Amygdala (tissue), 56 donors: ENCODE results near the gene ACADSB.

Experiments
- DNase-seq, 56 donors: peaks; one replicate each; lab custom pipeline; 2025; lab: John Stamatoyannopoulos, UW

The ACADSB gene

DNA sequence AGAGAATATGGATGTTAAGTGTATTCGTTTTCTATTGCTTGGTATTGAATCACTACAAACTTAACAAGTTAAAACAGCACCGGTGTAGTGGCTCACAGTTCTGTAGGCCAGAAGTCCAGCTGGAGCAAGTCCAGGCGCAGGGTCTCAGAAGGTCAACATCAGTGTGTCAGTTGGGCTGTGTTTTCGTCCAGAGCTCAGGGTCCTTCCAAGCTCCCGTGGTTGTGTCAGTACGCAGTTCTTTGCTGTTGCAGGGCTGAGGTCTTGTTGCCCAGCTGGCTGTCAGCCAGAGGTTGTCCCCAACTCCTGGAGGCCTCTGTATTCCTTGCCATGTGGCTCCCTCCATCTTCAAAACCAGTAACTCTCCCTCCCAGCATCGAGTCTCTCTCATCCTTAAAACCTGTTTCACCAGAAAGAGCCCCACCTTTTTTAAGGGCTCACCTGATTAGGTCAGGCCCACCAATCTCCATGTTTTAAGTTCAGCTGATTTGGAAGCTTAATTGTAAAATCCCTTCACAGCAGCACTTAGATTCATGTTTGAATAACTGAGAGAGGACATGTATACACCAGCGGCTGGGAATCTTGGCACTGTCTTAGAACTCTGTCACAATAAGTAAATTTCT, 26.8 kb downstream of the ACADSB start:
- no peak for DNase-seq

DNA sequence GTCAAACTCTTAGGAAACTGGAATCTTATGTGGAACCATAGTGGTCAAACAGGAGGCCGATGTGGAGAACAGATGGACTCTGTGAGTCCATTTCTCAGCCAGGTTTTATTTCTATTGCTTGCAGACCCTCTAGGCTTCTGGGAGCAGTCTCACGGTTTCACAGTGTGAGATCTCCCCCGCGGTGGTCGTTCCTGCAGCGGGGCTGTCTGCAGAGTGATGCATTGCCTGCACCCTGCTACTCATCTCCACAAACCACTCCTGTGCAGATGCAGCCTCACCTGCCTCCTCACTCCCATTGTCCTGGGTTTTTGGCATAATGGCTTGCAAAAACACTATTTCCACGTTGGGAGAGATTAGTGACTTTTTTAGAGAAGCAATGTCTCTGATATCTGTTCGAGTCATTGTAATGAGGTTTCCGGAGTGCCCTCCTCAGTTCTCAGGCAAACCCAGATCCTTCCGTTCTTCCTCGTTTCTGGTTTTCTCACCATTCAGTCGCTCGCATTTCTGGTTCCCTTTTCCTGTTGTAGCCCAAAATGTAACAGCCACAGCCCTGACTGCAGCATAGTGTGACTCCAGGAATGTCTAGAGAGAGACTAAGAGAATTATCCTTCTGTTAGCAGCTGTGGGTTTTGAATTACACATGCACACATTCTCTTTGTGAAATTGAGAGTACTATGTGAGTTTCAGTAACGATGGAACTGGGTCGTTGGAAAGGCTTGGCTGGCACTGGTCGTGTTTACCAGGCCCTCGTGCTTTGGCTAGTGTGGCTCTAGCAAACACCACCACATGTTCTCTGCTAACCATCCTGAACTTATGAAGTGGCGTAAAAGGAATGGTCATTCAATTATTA, 30.2 kb downstream of the ACADSB start:
- no peak for DNase-seq

DNA sequence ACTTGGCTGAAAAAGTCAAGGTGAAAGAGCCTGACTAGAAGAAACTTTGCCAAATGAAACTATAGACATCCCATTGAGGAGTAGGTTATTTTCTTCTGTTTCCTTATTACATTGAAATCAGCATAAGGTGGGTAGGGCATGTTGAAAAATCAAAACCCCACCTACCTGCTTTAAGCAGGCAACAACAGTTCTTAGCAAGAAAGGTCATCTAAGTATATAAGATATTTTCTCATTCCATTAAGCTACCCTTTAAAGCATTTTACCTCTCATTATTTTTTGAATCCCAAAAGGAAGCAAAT, 30.8 kb downstream of the ACADSB start:
- DNase-seq = no peak

DNA sequence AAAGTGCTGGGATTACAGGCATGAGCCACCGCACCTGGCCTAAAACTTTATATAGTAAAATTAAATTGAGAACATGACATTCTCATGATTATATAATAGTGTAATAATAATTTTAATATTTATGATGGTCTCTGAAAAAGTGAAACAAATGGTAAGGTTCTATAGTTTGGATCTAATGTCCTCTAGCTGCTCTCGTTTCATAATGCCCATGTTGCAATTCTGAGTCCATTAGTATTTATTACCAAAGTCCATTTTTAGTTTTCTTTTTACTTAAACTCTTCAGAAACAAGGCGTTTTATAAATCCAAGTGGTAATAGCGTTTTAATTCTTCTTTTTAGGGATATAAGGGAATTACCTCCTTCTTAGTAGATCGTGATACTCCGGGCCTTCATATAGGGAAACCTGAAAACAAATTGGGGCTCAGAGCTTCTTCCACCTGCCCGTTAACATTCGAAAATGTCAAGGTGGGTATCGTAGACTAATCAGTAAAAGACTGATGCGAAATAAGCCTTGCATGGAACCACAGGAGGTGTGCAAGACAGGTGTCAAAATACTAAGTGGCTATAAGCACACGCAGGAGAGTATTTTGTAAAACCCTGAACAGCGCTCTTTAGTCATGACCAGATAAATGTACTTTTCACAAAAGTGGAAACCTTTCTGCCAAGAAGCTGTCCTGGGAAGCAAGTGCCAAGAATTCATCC, 34.1 kb downstream of the ACADSB start:
- DNase-seq = no peak

DNA sequence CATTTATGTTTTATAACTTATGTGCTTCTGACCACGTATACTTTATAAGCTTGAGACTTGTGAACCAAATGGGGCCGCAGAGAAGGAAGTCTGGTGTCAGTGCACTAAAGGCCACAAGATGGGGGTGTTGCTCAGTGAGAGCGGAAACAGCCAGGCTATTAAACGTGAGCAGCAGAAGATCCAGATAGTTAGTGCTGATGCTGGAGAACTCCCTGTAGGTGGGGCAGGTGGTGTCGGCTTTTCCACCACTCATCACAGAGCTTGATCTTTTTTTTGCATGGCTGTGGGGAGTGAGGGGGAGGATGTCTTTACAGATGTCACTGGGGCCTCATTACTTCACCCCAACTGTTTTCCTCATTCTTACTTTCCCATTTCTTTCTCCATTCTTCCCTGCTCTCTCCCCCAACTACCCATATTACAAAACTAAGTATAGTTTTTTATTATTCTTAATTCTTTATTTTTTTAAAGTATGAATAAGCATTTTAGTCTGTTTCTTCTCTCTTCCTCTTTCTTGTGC, 34.7 kb downstream of the ACADSB start:
- peak in 48 of 56 donors; percentile 2 to 80 (median 31) for DNase-seq

DNA sequence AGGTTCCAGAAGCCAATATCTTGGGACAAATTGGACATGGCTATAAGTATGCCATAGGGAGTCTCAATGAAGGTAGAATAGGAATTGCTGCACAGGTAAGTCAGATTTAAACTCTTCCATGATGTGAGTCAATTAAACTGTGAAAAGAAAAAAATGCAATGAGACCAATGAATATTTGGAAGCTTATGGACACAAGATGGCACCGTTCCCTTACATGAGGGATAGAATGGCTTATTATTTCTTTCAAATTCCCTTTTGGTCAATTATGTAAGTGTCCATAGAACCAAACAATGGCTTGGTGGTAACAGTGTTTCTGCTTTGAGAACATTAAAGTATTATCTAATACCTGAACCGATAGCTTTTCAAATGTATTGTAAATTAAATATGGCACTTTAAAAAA, 35.6 kb downstream of the ACADSB start:
- DNase-seq = no peak

DNA sequence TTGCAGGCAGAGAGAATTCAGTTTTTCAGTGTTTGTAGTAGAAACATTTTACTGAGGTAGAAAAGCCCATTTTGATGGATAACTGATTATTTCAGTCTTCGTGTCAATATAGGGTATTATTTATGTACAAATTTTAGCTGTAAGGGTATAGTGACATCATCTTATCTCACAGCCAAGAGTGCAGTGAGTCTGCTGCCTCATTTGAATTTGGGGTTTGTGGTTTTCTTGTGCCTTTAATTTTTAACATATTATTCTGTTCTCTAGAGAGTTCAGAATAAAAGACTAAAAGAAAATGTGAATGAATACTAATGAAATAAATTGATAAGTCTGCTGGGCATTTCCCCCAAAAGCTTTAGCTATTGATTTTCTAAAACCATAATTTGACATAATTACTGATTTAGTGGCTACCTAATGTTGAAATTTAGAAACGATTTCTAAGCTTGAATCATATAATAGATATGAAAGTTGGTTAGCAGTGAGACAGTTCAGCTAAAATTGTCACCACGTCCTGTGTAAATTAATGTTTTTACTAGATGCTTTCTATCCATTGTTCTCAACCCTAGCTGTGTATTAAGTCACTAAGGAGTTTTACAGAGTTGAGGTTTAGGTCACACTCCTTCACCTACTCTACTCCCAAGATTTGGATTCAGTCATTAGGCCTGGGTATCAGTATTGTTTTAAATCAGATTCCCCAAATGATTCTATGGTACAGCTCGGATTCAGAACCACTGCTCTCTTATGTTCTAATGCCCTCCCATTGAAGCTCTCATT, 37.3 kb downstream of the ACADSB start:
- DNase-seq = no peak

DNA sequence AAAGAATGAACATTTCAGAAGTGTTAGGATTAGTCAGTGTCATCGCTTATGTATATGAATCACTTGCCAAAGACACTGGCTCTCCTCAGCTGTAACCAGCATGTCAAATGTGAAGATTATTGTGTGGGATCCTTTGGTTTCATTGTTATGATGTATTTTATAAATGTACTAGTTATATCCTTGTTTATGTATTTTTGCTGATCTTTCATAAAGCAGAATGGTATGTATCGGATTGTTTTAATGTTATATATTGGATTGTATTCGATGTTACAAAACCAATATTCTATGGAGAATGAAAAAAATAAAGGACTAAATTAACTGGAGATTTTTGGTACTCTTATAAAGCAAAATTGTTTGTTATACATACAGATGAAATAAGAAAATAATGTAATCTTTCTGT, 49.2 kb downstream of the ACADSB start:
- DNase-seq = no peak

DNA sequence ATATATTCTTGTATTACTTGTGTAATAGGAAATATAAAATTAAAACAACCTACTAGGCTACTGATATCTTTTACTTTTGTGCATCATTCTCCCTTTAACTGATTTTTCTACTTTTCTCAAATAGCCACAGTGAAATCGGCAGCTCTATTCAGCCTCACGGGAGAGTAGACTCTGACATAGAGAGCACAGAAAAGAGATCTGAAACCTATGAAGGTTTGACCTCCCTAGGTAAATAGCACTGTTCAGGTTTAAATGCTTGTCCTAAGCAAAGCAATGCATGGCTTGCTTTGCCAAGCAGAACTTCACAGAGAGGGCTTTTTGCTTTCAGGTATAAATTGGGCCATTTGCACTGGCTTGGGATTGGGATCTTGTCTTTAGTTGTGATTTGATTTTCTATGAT, 53.1 kb downstream of the ACADSB start:
- DNase-seq = no peak

DNA sequence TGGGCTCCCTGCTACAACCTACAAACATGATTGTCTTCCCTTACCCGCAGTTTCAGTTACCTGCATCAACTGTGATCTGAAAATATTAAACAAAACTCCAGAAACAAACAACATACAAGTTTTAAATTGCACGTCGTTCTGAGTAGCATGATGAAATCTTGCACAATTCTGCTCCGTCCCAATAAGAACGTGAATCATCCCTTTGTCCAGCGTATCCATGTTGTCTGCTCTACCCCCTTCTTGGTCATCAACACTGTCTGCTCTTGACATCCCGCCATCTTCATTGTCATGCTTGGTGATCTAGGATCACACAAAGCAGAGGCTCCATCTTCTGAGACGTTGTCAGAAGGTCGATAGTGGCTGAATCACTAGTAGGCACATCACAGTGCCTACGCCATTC, 53.9 kb downstream of the ACADSB start:
- no peak for DNase-seq

DNA sequence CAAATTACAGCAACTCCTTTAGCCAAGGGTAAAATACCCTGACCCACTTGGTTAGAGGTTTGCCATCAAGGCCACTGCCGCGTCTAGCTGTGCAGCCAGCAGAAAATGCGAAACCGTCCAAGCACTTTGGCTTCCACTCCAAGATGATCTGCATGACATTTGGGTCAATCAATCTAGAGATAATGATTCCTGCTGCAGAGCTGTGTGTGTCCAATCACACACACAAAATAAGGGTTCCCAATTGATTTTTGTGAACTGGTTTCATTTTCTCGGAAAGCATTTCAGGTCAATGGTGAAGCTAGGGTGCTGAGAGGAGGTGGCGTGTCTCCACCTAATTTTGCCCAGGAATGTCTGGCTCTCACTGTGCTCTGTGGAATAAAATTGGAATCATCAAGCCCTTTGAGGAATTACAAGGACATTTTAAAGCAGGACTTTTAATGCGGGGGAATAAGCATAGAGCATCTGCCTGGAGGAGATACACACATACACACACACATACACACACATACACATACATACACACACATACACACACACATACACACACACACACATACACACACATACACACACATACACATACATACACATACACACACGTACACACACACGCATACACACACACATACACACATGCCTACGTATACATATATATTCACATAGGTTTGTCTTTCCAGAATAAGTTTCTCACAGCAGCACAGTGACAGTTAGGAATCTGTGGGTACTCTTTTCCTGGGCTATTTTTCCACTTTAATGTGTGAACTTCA, 59.5 kb downstream of the ACADSB start:
- no peak for DNase-seq

DNA sequence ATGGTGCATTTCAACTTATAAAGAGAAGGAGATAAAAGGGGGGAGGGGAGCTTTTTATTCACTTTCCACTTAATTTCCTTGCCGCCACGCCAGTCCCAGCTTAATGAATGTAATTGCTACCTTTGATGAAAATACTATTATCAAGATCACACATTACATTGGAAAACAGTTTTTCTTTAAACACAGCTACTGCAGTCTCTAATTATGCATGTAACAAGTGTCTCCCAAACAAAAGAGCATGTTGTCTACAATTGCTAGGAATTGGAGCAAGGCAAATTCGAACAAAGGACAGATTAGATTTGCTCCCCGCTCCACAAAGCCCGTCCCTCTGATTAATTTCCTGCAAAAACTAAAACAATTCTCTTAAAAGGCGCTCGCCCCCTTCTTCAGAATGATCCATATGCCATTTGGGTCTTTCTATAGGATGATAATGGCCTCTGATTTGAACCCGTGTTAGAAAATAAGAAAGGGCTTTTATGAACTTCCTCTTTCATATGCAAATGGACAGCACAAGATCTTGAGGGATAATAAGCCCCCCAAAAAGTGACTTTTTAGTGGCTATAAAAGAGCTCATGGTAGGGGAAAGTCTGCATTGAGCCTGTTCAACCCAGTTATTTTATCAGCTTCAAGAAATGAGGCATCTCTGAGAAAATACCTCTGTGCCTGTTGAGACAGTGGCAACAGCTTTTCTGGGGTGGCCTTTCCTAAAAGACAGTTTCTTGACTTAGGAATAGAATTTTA, 60.6 kb downstream of the ACADSB start:
- DNase-seq = peak in 1 of 56 donors; percentile 1

DNA sequence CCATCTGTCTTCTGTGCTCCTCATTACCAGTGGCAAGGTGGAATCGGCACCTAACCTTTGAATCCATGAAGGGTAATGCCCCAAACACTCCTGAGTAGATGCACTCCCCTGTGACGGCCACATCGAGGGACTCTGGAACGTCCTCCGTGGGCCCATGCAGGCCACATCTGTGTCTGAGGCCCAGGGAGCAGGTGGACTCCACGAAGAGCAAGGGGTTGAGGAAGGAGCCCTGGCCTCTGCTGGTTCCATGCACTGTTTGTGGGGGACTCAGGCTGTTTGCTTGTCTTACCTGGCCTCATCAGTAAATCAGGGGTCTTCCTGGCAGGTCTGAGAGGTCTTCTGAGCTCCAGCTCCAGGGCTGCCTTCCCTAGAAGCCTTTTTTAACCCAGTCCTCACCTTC, 64.4 kb downstream of the ACADSB start:
- DNase-seq = no peak

DNA sequence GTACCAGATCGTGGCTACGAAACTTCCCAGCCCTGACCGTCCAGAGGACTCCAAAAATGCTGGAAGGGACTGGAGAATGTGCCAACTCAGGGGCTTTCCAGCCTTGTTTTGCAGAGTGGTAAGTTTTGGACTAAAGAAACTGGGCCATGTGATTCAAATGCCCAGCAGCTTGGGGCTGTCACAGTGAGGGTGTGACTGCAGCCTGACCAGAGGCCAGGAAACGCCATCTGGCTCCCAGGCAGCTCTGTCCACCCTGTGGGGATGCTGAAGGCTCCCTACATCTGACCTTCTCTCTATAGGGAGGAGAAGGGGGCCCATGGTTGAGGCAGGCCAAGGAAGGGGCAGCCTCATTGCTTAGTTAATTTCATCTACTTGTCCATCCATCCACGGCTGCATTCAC, 65.4 kb downstream of the ACADSB start:
- no peak for DNase-seq

DNA sequence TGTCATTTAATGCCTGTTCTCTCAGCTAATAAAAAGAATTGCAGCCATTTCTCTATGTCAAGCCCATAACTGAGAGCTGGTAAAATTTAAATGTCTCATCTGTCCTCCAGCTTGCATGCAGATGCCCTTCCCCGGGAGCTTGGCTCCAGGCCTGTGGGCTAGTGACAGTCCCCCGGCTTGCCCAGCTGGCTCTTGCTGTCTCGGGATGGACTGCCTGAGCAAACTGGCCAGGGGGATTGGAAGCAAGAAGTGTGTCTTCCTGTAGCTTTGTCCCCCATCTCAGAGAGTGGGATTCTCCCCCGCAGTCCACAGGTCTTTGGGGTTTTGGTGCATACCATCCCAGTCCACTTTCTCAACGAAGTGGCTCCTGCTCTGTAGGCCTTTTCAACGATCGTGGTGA, 73.1 kb downstream of the ACADSB start:
- DNase-seq = no peak

DNA sequence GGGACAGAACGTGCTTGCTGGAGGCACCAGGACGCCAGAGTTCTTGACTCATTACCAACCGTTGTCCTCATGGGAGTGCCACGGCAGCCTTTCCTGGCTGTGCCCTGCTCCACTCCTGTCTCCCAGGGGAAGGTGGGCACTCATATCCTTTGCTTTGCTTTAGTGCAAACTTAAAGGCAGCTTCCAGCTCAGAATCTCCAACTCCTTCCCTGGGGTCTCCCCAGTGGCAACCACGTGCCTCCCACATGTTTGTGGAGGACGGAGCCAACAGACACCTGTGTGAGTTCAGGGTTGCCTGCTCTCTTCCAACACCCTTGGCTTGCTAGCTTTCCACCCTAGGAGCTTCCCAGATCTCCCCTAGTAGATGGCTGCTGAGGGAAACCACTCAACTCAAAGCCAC, 75.0 kb downstream of the ACADSB start:
- DNase-seq = no peak

DNA sequence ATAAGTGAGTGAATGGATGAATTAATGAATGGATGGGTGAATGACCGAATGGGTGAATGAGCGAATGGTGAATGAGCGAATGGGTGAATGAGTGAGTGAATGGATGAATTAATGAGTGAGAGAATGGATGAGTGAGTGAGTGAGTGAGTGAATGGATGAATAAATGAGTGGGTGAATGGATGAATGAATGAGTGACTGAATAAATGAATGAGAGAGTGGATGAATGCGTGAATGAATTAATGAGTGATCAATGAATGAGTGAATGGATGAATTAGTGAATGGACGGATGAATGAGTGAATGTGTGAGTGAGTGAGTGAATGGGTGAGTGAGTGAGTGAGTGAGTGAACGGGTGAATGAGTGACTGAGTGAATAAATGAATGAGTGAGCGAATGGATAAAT, 77.5 kb downstream of the ACADSB start:
- no peak for DNase-seq

DNA sequence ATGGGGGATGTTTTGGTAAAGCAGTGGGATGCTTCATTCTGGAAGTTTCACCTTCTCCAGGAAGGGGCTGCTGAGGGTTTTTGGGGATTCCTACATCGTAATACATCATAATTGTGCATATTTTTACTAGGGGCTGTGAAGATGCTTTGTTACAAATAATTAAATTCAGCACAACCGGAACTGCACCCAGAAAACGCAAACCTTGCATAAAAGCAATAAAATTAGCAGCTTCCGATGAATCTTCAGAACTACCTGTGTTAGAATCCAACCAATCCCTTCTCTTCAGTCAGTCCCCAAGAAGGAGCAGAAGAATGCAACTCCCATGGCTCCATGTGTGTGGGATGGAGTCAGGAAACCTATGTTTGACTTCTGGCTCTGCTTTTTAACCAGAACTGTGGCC, 78.5 kb downstream of the ACADSB start:
- no peak for DNase-seq

DNA sequence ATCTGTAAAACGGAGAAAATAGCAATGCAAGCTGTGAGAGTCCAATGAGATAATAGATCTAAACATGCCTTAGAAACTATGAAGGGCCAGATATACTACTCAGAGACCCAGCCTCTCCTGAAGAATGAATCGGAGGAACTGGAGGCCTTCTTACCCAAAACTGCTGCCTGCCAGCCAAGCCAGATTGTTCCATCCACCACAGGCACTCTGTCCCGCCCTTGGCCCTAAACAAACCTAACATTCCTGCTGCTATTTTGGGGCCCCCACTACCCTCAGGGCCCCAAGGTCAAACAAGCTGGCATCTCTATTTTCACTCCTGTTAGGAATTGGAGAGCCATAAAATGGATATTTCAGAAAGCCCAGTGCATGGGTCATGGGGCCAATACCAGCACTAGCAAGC, 79.0 kb downstream of the ACADSB start:
- DNase-seq = no peak
